ENCODE data around the gene PLA2G5. TPM values are rescaled to one million over a fixed set of nuclear protein-coding genes. Genes with fewer than 3 reads are reported as not detected.
"Not testable (repeated sequence)": the region's sequence is repeated elsewhere in the genome, so short reads cannot be mapped to it uniquely, and the experiment has no call there.

The PLA2G5 gene
- 10 to 100 TPM in 1 of 3 donors, under 1 TPM in 2; 0.78 to 16.2 (median 0.94) TPM for total RNA-seq
- long read RNA-seq, donor 1, transcript PLA2G5-201 (5 exons, 1,161 nt): major isoform, 17 of 57 reads
- long read RNA-seq, donor 1, partial matches to known transcripts: 26 of 57 reads
- long read RNA-seq, donor 1, other reads (novel, unspliced or antisense): 14 of 57 reads
- long read RNA-seq, donor 2, partial matches to known transcripts: 0 of 2 reads
- long read RNA-seq, donor 2, other reads (novel, unspliced or antisense): 2 of 2 reads

- intact Hi-C loops (cut with DNase I, micrococcal nuclease): no loop called here
- no peak for TF ChIP-seq CTCF (IDR thresholded peaks at IDR 0.05)
- DNase-seq (peak; percentile 9 to 60 (median 38)), ATAC-seq (peak; percentile 40)
- Histone ChIP-seq H3K36me3 (ENCODE audit: low read depth) (no peaks in the 10 kb centered on the region), H3K9me3 (no peaks in the 10 kb centered on the region), H3K4me3 (no peak within 1 kb of the TSS), H3K4me1 (ENCODE audit: low read depth) (no peaks in the 10 kb centered on the region)
These were observed at the start of gene PLA2G5 for GRCh38 chr1:20069874-20070273. Gene PLA2G5, plus strand, starts transcription at chr1:20070194. Its CDS starts 14,637 bp downstream, at chr1:20084831.

GRCh38 chr1:20028125-20028524 is 41.9 kb upstream of the PLA2G5 start:
- TF ChIP-seq CTCF (IDR thresholded peaks at IDR 0.05): no peak
- no peaks in the 10 kb centered on the region for H3K36me3 ChIP-seq (ENCODE audit: low read depth)
- no peaks in the 10 kb centered on the region for H3K9me3 ChIP-seq
- H3K4me1 ChIP-seq (ENCODE audit: low read depth): no peaks in the 10 kb centered on the region
- H3K4me3 ChIP-seq: no peak overlapping the region
- intact Hi-C loops (cut with DNase I, micrococcal nuclease): no loop called here
- DNase-seq: no peak
- no peak for ATAC-seq

GRCh38 chr1:20028726-20029125 is 41.3 kb upstream of the PLA2G5 start:
- Histone ChIP-seq H3K4me1 (ENCODE audit: low read depth) (no peaks in the 10 kb centered on the region), H3K36me3 (ENCODE audit: low read depth) (no peaks in the 10 kb centered on the region), H3K9me3 (no peaks in the 10 kb centered on the region), H3K4me3 (no peak overlapping the region)
- ATAC-seq: no peak
- no peak for TF ChIP-seq CTCF (IDR thresholded peaks at IDR 0.05)
- intact Hi-C loops (cut with DNase I, micrococcal nuclease): no loop called here
- DNase-seq: no peak

GRCh38 chr1:20029178-20029912 is 40.6 kb upstream of the PLA2G5 start:
- Histone ChIP-seq H3K36me3 (ENCODE audit: low read depth) (no peaks in the 10 kb centered on the region), H3K4me1 (ENCODE audit: low read depth) (no peaks in the 10 kb centered on the region), H3K4me3 (no peak overlapping the region), H3K9me3 (no peaks in the 10 kb centered on the region)
- TF ChIP-seq CTCF (IDR thresholded peaks at IDR 0.05): no peak
- ATAC-seq (no peak), DNase-seq (no peak)
- intact Hi-C loops (cut with DNase I, micrococcal nuclease): no loop called here

GRCh38 chr1:20030436-20031151 is 39.4 kb upstream of the PLA2G5 start:
- H3K36me3 ChIP-seq (ENCODE audit: low read depth); ATAC-seq; intact Hi-C loops (cut with DNase I, micrococcal nuclease); H3K4me1 ChIP-seq (ENCODE audit: low read depth); H3K4me3 ChIP-seq; H3K9me3 ChIP-seq; DNase-seq: not testable (repeated sequence)

- intact Hi-C loops (cut with DNase I, micrococcal nuclease): no loop called here
- no peak for ATAC-seq
- Histone ChIP-seq H3K4me3 (no peak overlapping the region), H3K9me3 (no peaks in the 10 kb centered on the region), H3K4me1 (ENCODE audit: low read depth) (no peaks in the 10 kb centered on the region), H3K36me3 (ENCODE audit: low read depth) (no peaks in the 10 kb centered on the region)
- TF ChIP-seq CTCF (IDR thresholded peaks at IDR 0.05): no peak
- no peak for DNase-seq
These were observed 38.8 kb upstream of the PLA2G5 start for GRCh38 chr1:20031161-20031560.
